Measurements from ENCODE around the gene LRRC4C. TPM values are rescaled to one million over a fixed set of nuclear protein-coding genes. Genes with fewer than 3 reads are reported as not detected.

Gene LRRC4C
- total RNA-seq, 3 donors from 2014 or later (not counting 1 experiment from before 2014, with no cell fraction given) = not detected

- H3K4me1 ChIP-seq (ENCODE audit: control insufficient read depth, insufficient read depth, low read length) = no peaks in the 10 kb centered on the region
- DNase-seq (no peak), ATAC-seq (no peak)
- no peak for TF ChIP-seq CTCF (IDR thresholded peaks at IDR 0.05)
- no peak overlapping the region for H3K4me3 Mint-ChIP-seq
- H3K36me3 Mint-ChIP-seq = no peaks in the 10 kb centered on the region
- no peaks in the 10 kb centered on the region for H3K27me3 Mint-ChIP-seq (ENCODE audit: low read depth in 2 of 2)
- H3K9me3 Mint-ChIP-seq = peaks cover 10 to 13% of the 10 kb centered on the region in 2 donors
- 0% methylated on average over 1 of the region's 2 CpGs for WGBS (ENCODE audit: insufficient coverage)
- no peak overlapping the region for H3K27ac Mint-ChIP-seq
- H3K4me1 Mint-ChIP-seq = no peaks in the 10 kb centered on the region
- H3K27me3 ChIP-seq (ENCODE audit: control insufficient read depth, insufficient read depth, low read length) = no peaks in the 10 kb centered on the region
- no peaks in the 10 kb centered on the region for H3K9me3 ChIP-seq (ENCODE audit: control insufficient read depth, insufficient read depth, low read length)
- H3K4me3 ChIP-seq (ENCODE audit: low read length) = no peak overlapping the region
- intact Hi-C loops (cut with micrococcal nuclease) = no loop called here
- no peaks in the 10 kb centered on the region for H3K36me3 ChIP-seq (ENCODE audit: control insufficient read depth, insufficient read depth, low read length)
- H3K27ac ChIP-seq (ENCODE audit: low read length) = no peak overlapping the region
Measured at GRCh38 chr11:40226654-40227053, 1232.8 kb downstream of the LRRC4C start.

- TF ChIP-seq CTCF (IDR thresholded peaks at IDR 0.05) = no peak
- Histone ChIP-seq H3K27ac (ENCODE audit: low read length) (no peak overlapping the region), H3K27me3 (ENCODE audit: control insufficient read depth, insufficient read depth, low read length) (no peaks in the 10 kb centered on the region), H3K4me1 (ENCODE audit: control insufficient read depth, insufficient read depth, low read length) (no peaks in the 10 kb centered on the region), H3K9me3 (ENCODE audit: control insufficient read depth, insufficient read depth, low read length) (no peaks in the 10 kb centered on the region), H3K36me3 (ENCODE audit: control insufficient read depth, insufficient read depth, low read length) (no peaks in the 10 kb centered on the region), H3K4me3 (ENCODE audit: low read length) (no peak overlapping the region)
- intact Hi-C loops (cut with micrococcal nuclease) = no loop called here
- ATAC-seq = no peak
- DNase-seq = no peak
- 100% methylated on average over 1 of the region's 2 CpGs for WGBS (ENCODE audit: insufficient coverage)
- no peaks in the 10 kb centered on the region for H3K4me1 Mint-ChIP-seq
- no peaks in the 10 kb centered on the region for H3K27me3 Mint-ChIP-seq (ENCODE audit: low read depth in 2 of 2)
- peaks cover 14 to 18% of the 10 kb centered on the region in 2 donors for H3K9me3 Mint-ChIP-seq
- H3K27ac Mint-ChIP-seq = no peak overlapping the region
- H3K36me3 Mint-ChIP-seq = no peaks in the 10 kb centered on the region
- no peak overlapping the region for H3K4me3 Mint-ChIP-seq
Measured at GRCh38 chr11:40223596-40224330, 1235.7 kb downstream of the LRRC4C start.

DNA sequence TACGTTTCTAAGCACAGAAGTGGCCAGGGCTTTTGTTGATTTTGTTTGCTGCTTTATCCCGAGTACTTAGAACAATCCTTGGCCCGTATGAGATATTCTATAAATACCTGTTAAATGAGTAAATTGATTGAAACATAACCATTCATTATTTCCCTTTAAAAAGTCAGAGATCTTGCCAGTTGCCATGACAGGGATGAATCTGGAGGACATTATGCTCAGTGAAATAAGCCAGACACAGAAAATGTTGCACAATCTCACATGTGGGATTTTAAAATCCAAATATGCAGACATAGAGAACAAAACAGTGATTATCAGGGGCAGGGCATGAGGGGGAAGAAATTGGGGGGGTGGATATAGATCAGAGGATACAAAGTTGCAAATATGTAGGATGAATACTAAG lies 1240.1 kb downstream of the LRRC4C start:
- DNase-seq = no peak
- Histone ChIP-seq H3K4me3 (ENCODE audit: low read length) (no peak overlapping the region), H3K27me3 (ENCODE audit: control insufficient read depth, insufficient read depth, low read length) (no peaks in the 10 kb centered on the region), H3K27ac (ENCODE audit: low read length) (no peak overlapping the region), H3K36me3 (ENCODE audit: control insufficient read depth, insufficient read depth, low read length) (no peaks in the 10 kb centered on the region), H3K9me3 (ENCODE audit: control insufficient read depth, insufficient read depth, low read length) (no peaks in the 10 kb centered on the region), H3K4me1 (ENCODE audit: control insufficient read depth, insufficient read depth, low read length) (no peaks in the 10 kb centered on the region)
- ATAC-seq = no peak
- Mint-ChIP-seq H3K36me3 (peaks cover 9% of the 10 kb centered on the region), H3K4me3 (no peak overlapping the region), H3K9me3 (peaks cover 12 to 27% of the 10 kb centered on the region in 2 donors), H3K27ac (no peak overlapping the region), H3K27me3 (ENCODE audit: low read depth in 2 of 2) (no peaks in the 10 kb centered on the region), H3K4me1 (no peaks in the 10 kb centered on the region)
- intact Hi-C loops (cut with micrococcal nuclease) = no loop called here
- no peak for TF ChIP-seq CTCF (IDR thresholded peaks at IDR 0.05)
- no CpG with 5 or more reads among the region's 3 CpGs for WGBS (ENCODE audit: insufficient coverage)

- intact Hi-C loops (cut with micrococcal nuclease) = no loop called here
- WGBS (ENCODE audit: insufficient coverage) = 91% methylated on average over 2 of the region's 2 CpGs
- Mint-ChIP-seq H3K27ac (no peak overlapping the region), H3K4me1 (no peaks in the 10 kb centered on the region), H3K9me3 (peaks cover 12 to 17% of the 10 kb centered on the region in 2 donors), H3K27me3 (ENCODE audit: low read depth in 2 of 2) (no peaks in the 10 kb centered on the region), H3K4me3 (no peak overlapping the region), H3K36me3 (peaks cover 9% of the 10 kb centered on the region)
- DNase-seq = no peak
- TF ChIP-seq CTCF (IDR thresholded peaks at IDR 0.05) = no peak
- Histone ChIP-seq H3K9me3 (ENCODE audit: control insufficient read depth, insufficient read depth, low read length) (no peaks in the 10 kb centered on the region), H3K27ac (ENCODE audit: low read length) (no peak overlapping the region), H3K4me3 (ENCODE audit: low read length) (no peak overlapping the region), H3K36me3 (ENCODE audit: control insufficient read depth, insufficient read depth, low read length) (no peaks in the 10 kb centered on the region), H3K27me3 (ENCODE audit: control insufficient read depth, insufficient read depth, low read length) (no peaks in the 10 kb centered on the region), H3K4me1 (ENCODE audit: control insufficient read depth, insufficient read depth, low read length) (no peaks in the 10 kb centered on the region)
- no peak for ATAC-seq
Measured at GRCh38 chr11:40215556-40215955, 1243.9 kb downstream of the LRRC4C start.

All from natural killer cell (primary cell).